WERI-Rb-1 (cell line): ENCODE data around the gene SPC25.

ENCODE experiments used
- DNase-seq: peaks from one replicate; pipeline ENCODE4 v3.0.0-alpha.2; 2020
- H3K27ac ChIP-seq: fragments of 250-450 bp; sonication (Bioruptor Pico); 2 replicates; pipeline ENCODE4 v1.5.1; 2020; ENCODE audit warnings: mild to moderate bottlenecking, moderate library complexity
- H3K27me3 ChIP-seq: fragments of 250-450 bp; sonication (Bioruptor Pico); 2 replicates; pipeline ENCODE4 v1.5.1; 2021; ENCODE audit warnings: mild to moderate bottlenecking, low read depth, moderate library complexity; ENCODE audit not compliant: insufficient read depth, severe bottlenecking
- H3K36me3 ChIP-seq: fragments of 250-450 bp; sonication (Bioruptor Pico); 2 replicates; pipeline ENCODE4 v1.5.1; 2020; ENCODE audit warnings: mild to moderate bottlenecking, moderate library complexity
- H3K4me3 ChIP-seq: 2 replicates; pipeline ENCODE4 v1.5.1; 2011; ENCODE audit warnings: low read depth, mild to moderate bottlenecking, control low read depth, low read length
- H3K9me3 ChIP-seq: fragments of 250-450 bp; sonication (Bioruptor Pico); 2 replicates; pipeline ENCODE4 v1.5.1; 2021; ENCODE audit warnings: mild to moderate bottlenecking, moderate library complexity; ENCODE audit not compliant: severe bottlenecking
- CTCF ChIP-seq: IDR thresholded peaks from 2 replicates; pipeline ENCODE4 v1.5.1; 2011; ENCODE audit warnings: low read depth, mild to moderate bottlenecking, control low read depth, inconsistent platforms, low read length

SPC25 gene

GRCh38 chr2:168843253-168843652 is 47.0 kb downstream of the SPC25 start:
- TF ChIP-seq CTCF = no peak
- Histone ChIP-seq H3K4me3 (no peak overlapping the region), H3K27ac (no peak overlapping the region), H3K36me3 (no peaks in the 10 kb centered on the region), H3K27me3 (no peaks in the 10 kb centered on the region), H3K9me3 (no peaks in the 10 kb centered on the region)
- DNase-seq = no peak

- no peak for DNase-seq
- no peaks in the 10 kb centered on the region for H3K36me3 ChIP-seq
- no peak overlapping the region for H3K4me3 ChIP-seq
- TF ChIP-seq CTCF = no peak
- H3K27me3 ChIP-seq = no peaks in the 10 kb centered on the region
- H3K27ac ChIP-seq = no peak overlapping the region
- H3K9me3 ChIP-seq = no peaks in the 10 kb centered on the region
These were observed 48.8 kb downstream of the SPC25 start for GRCh38 chr2:168841445-168841844.

GRCh38 chr2:168835969-168836368 is 54.3 kb downstream of the SPC25 start:
- Histone ChIP-seq H3K36me3 (no peaks in the 10 kb centered on the region), H3K27me3 (no peaks in the 10 kb centered on the region), H3K9me3 (no peaks in the 10 kb centered on the region), H3K4me3 (no peak overlapping the region), H3K27ac (no peak overlapping the region)
- TF ChIP-seq CTCF = no peak
- DNase-seq = no peak

- Histone ChIP-seq H3K27ac (no peak overlapping the region), H3K27me3 (no peaks in the 10 kb centered on the region), H3K36me3 (no peaks in the 10 kb centered on the region), H3K9me3 (no peaks in the 10 kb centered on the region), H3K4me3 (no peak overlapping the region)
- DNase-seq = no peak
- no peak for TF ChIP-seq CTCF
These were observed 58.6 kb downstream of the SPC25 start for GRCh38 chr2:168831662-168832061.

- Histone ChIP-seq H3K27me3 (no peaks in the 10 kb centered on the region), H3K4me3 (no peak overlapping the region), H3K36me3 (no peaks in the 10 kb centered on the region), H3K9me3 (no peaks in the 10 kb centered on the region), H3K27ac (no peak overlapping the region)
- DNase-seq = no peak
- TF ChIP-seq CTCF = no peak
These were observed 59.3 kb downstream of the SPC25 start for GRCh38 chr2:168830958-168831357.

- H3K27ac ChIP-seq = no peak overlapping the region
- TF ChIP-seq CTCF = no peak
- no peaks in the 10 kb centered on the region for H3K36me3 ChIP-seq
- DNase-seq = no peak
- no peaks in the 10 kb centered on the region for H3K27me3 ChIP-seq
- H3K9me3 ChIP-seq = no peaks in the 10 kb centered on the region
- H3K4me3 ChIP-seq = no peak overlapping the region
These were observed 65.1 kb downstream of the SPC25 start for GRCh38 chr2:168825126-168825525.
